CD4-positive, alpha-beta memory T cell (primary cell): ENCODE measurements around the gene TCAF1. TPM values are rescaled to one million over a fixed set of nuclear protein-coding genes. Genes with fewer than 3 reads are reported as not detected.

Experiments
- CTCF ChIA-PET: fragments of 350-600 bp; sonication (Branson Sonifier 250); formaldehyde crosslinking; loops from one replicate; lab custom pipeline; 2021; ENCODE audit warnings: inconsistent platforms; ENCODE audit not compliant: partially characterized antibody; lab: Charles Lee
- POLR2A ChIA-PET: fragments of 350-600 bp; sonication (Branson Sonifier 250); formaldehyde crosslinking; loops from one replicate; lab custom pipeline; 2021; ENCODE audit not compliant: partially characterized antibody; lab: Charles Lee
- DNase-seq, 5 donors: peaks; one replicate each; pipeline versions ENCODE4 v3.0.0 to v3.0.0-alpha.2; 2020 to 2022; ENCODE audit warnings: mixed read lengths in 1 of 5
- H3K27ac ChIP-seq: one replicate; pipeline ENCODE4 v1.7.0; 2013; ENCODE audit warnings: low read depth, low read length
- H3K27me3 ChIP-seq: 2 replicates; pipeline ENCODE4 v1.7.0; 2013; ENCODE audit warnings: mild to moderate bottlenecking, low read length, moderate library complexity; ENCODE audit not compliant: insufficient read depth
- H3K36me3 ChIP-seq: 2 replicates; pipeline ENCODE4 v1.7.0; 2013; ENCODE audit warnings: mild to moderate bottlenecking, low read length, moderate library complexity; ENCODE audit not compliant: insufficient read depth
- H3K4me1 ChIP-seq: 2 replicates; pipeline ENCODE4 v1.7.0; 2013; ENCODE audit warnings: mild to moderate bottlenecking, low read length, moderate library complexity; ENCODE audit not compliant: insufficient read depth
- H3K4me3 ChIP-seq, 2 donors: one replicate each; pipeline ENCODE4 v1.7.0; 2013; ENCODE audit warnings: low read length in 2 of 2, mild to moderate bottlenecking in 1 of 2
- H3K9me3 ChIP-seq, 2 donors: one replicate each; pipeline ENCODE4 v1.7.0; 2013; ENCODE audit warnings: low read length in 2 of 2, control low read depth in 1 of 2; ENCODE audit not compliant: control insufficient read depth in 1 of 2
- H3K27ac Mint-ChIP-seq, 7 donors: one replicate each; pipeline ENCODE4 v1.8.0; 2020 to 2021; ENCODE audit warnings: mixed read lengths in 7 of 7, mild to moderate bottlenecking in 6 of 7, inconsistent platforms in 3 of 7, moderate library complexity in 3 of 7
- H3K27me3 Mint-ChIP-seq, 2 donors: one replicate each; pipeline ENCODE4 v1.8.0; 2020 to 2021; ENCODE audit warnings: mixed read lengths in 2 of 2
- H3K36me3 Mint-ChIP-seq, 2 donors: one replicate each; pipeline ENCODE4 v1.8.0; 2020 to 2021; ENCODE audit warnings: mixed read lengths in 2 of 2, inconsistent platforms in 1 of 2, mild to moderate bottlenecking in 1 of 2
- H3K4me1 Mint-ChIP-seq, 4 donors: one replicate each; pipeline ENCODE4 v1.8.0; 2020 to 2021; ENCODE audit warnings: mixed read lengths in 4 of 4, mild to moderate bottlenecking in 1 of 4
- H3K4me3 Mint-ChIP-seq, 8 donors: one replicate each; pipeline ENCODE4 v1.8.0; 2020 to 2021; ENCODE audit warnings: mixed read lengths in 8 of 8, mild to moderate bottlenecking in 7 of 8, moderate library complexity in 6 of 8, inconsistent platforms in 3 of 8
- H3K9me3 Mint-ChIP-seq, 8 donors: one replicate each; pipeline ENCODE4 v1.8.0; 2020 to 2021; ENCODE audit warnings: mixed read lengths in 8 of 8, mild to moderate bottlenecking in 5 of 8, inconsistent platforms in 3 of 8, moderate library complexity in 1 of 8
- intact Hi-C: fragments of 100-400 bp; cut with micrococcal nuclease; formaldehyde crosslinking; loops from one replicate; pipeline ENCODE4 v1.15.1; 2023
- polyA plus RNA-seq, 2 donors: library from polyadenylated mRNA; unstranded; fragments of 300-500 nt; fragmentation: Illumina TruSeq; gene quantifications; one replicate each; pipeline ENCODE4 v1.2.3, GENCODE V29; 2021
- total RNA-seq, 2 experiments: library from RNA; stranded (reverse); gene quantifications; one replicate each; pipeline ENCODE4 v1.2.3, GENCODE V29; 2021

The TCAF1 gene
- total and polyA plus RNA-seq, 4 experiments from 2014 or later, result 10.2 to 23.1 (median 16.2) TPM

- Histone ChIP-seq H3K9me3 (no peaks in the 10 kb centered on the region), H3K4me1 (no peaks in the 10 kb centered on the region), H3K36me3 (no peaks in the 10 kb centered on the region), H3K27me3 (no peaks in the 10 kb centered on the region), H3K27ac (no peak overlapping the region), H3K4me3 (no peak overlapping the region)
- intact Hi-C loops, result no loop called here
- POLR2A ChIA-PET, result no interaction called here
- Mint-ChIP-seq H3K4me3 (no peak overlapping the region), H3K9me3 (peaks cover 2 to 18% (median 12%) of the 10 kb centered on the region in 8 donors), H3K27me3 (peaks cover 2 to 25% of the 10 kb centered on the region in 2 donors), H3K36me3 (peaks cover 0 to 7% of the 10 kb centered on the region in 2 donors), H3K4me1 (peaks cover 0 to 1% (median 0%) of the 10 kb centered on the region in 4 donors), H3K27ac (no peak overlapping the region)
- CTCF ChIA-PET, result no interaction called here
- DNase-seq, result no peak
These were observed 34.4 kb upstream of the TCAF1 start for GRCh38 chr7:143936087-143937009.

- H3K27ac Mint-ChIP-seq, result no peak within 1 kb of the TSS
- H3K4me3 Mint-ChIP-seq, result no peak within 1 kb of the TSS
- ChIA-PET POLR2A (no interaction called here), CTCF (no interaction called here)
- H3K9me3 Mint-ChIP-seq, result peaks cover 2 to 18% (median 12%) of the 10 kb centered on the region in 8 donors
- no peak for DNase-seq
- H3K27me3 Mint-ChIP-seq, result peaks cover 2 to 23% of the 10 kb centered on the region in 2 donors
- Histone ChIP-seq H3K27ac (no peak within 1 kb of the TSS), H3K4me3 (no peak within 1 kb of the TSS), H3K27me3 (no peaks in the 10 kb centered on the region), H3K9me3 (no peaks in the 10 kb centered on the region), H3K4me1 (no peaks in the 10 kb centered on the region), H3K36me3 (no peaks in the 10 kb centered on the region)
- peaks cover 0 to 7% of the 10 kb centered on the region in 2 donors for H3K36me3 Mint-ChIP-seq
- peaks cover 0 to 1% (median 0%) of the 10 kb centered on the region in 4 donors for H3K4me1 Mint-ChIP-seq
- intact Hi-C loops, result no loop called here
These were observed 32.8 kb upstream of the TCAF1 start, which contains the start of gene OR2F2 for GRCh38 chr7:143934526-143935325. Gene OR2F2, plus strand, starts transcription at chr7:143935233. Its CDS starts 0 bp downstream, at chr7:143935233.

GRCh38 chr7:143931739-143932138 is 29.8 kb upstream of the TCAF1 start:
- H3K4me3 Mint-ChIP-seq, result no peak overlapping the region
- H3K9me3 Mint-ChIP-seq, result peaks cover 2 to 18% (median 12%) of the 10 kb centered on the region in 8 donors
- ChIA-PET CTCF (no interaction called here), POLR2A (no interaction called here)
- no peak for DNase-seq
- Histone ChIP-seq H3K4me1 (no peaks in the 10 kb centered on the region), H3K4me3 (no peak overlapping the region), H3K27ac (no peak overlapping the region), H3K9me3 (no peaks in the 10 kb centered on the region), H3K27me3 (no peaks in the 10 kb centered on the region), H3K36me3 (no peaks in the 10 kb centered on the region)
- peaks cover 0 to 7% of the 10 kb centered on the region in 2 donors for H3K36me3 Mint-ChIP-seq
- intact Hi-C loops, result no loop called here
- peaks cover 0 to 1% (median 0%) of the 10 kb centered on the region in 4 donors for H3K4me1 Mint-ChIP-seq
- peak overlapping the region in 1 of 7 donors; percentile 39 for H3K27ac Mint-ChIP-seq
- peaks cover 2 to 15% of the 10 kb centered on the region in 2 donors for H3K27me3 Mint-ChIP-seq

DNA sequence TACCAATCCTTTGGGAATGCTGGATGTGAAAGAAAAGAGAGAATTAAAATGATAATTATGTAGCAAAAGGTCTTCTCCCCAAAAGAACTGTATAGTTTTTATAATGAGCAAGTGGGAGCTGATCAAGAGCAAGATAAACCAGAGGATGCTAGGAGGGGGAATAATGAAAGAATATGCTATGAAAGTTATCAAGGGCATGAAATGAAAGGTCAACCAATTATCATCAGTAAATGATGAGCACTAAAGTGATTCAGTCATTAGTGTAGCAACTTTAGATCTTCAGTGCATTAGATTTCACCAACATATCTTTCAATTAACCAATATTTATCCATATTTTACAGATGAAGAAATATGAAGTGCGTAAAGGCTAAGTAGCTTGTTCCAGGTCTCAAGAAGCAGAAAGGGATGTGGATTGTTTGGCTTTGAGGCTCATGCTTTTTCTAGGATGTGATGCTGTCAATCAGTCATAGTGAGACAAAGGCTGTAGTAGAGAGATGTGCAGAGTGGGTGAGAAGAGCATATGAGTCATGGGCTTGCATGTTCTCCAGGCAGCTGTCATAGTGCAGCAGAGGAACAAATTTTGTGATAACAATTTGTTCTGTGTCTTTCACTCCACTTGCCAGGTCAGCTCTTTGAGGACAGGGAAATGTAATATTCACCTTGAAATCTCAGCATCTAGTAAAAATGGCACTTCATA is 27.4 kb upstream of the TCAF1 start:
- CTCF ChIA-PET, result no interaction called here
- no peak overlapping the region for H3K27ac ChIP-seq
- POLR2A ChIA-PET, result no interaction called here
- peaks cover 0 to 1% (median 0%) of the 10 kb centered on the region in 4 donors for H3K4me1 Mint-ChIP-seq
- H3K9me3 Mint-ChIP-seq, result peaks cover 0 to 14% (median 11%) of the 10 kb centered on the region in 8 donors
- no peaks in the 10 kb centered on the region for H3K9me3 ChIP-seq
- H3K36me3 ChIP-seq, result no peaks in the 10 kb centered on the region
- H3K4me3 ChIP-seq, result no peak overlapping the region
- intact Hi-C loops, result no loop called here
- H3K36me3 Mint-ChIP-seq, result peaks cover 0 to 7% of the 10 kb centered on the region in 2 donors
- H3K27me3 Mint-ChIP-seq, result peaks cover 2 to 6% of the 10 kb centered on the region in 2 donors
- no peak overlapping the region for H3K4me3 Mint-ChIP-seq
- H3K27me3 ChIP-seq, result no peaks in the 10 kb centered on the region
- no peaks in the 10 kb centered on the region for H3K4me1 ChIP-seq
- DNase-seq, result no peak
- H3K27ac Mint-ChIP-seq, result no peak overlapping the region

- POLR2A ChIA-PET, result no interaction called here
- DNase-seq, result no peak
- intact Hi-C loops, result no loop called here
These were observed 22.9 kb upstream of the TCAF1 start for GRCh38 chr7:143924851-143925250.

DNA sequence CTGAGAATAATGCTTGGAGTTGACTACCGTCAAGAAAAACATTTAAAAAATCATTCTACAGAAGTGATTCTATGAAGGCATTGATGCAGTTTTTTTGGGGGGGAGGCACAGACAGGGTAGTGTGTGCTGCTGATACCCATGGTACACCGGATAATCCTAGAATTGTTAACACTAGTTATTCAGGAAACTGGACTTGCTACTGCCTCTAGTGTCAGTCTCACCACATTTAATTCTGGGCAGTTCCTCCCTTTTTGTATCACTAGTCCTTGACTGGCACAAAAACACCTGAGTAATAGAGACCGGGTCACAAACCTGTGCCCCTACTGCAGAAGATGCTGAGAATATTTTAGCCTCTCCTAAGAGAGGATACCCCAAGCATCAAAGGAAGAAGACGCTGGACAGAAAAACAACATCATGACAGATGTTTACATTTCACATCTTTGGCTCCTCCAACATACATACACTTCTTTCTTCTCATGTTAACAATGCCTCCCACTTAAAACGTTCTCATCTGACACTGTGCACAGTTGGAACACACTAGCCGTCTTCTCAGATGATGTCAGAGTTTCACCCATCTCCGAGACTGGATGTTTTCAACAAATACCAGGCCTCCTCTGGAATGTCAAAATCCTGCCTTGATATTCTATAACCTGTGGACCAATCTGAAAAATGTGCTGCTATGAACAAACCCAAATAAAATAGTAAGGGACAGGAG is 13.1 kb upstream of the TCAF1 start:
- intact Hi-C loops, result no loop called here
- DNase-seq, result no peak
- Histone ChIP-seq H3K4me3 (no peak overlapping the region), H3K9me3 (no peaks in the 10 kb centered on the region), H3K4me1 (no peaks in the 10 kb centered on the region), H3K27ac (no peak overlapping the region), H3K27me3 (no peaks in the 10 kb centered on the region), H3K36me3 (no peaks in the 10 kb centered on the region)
- Mint-ChIP-seq H3K4me3 (no peak overlapping the region), H3K27me3 (peaks cover 8 to 18% of the 10 kb centered on the region in 2 donors), H3K36me3 (no peaks in the 10 kb centered on the region), H3K9me3 (no peaks in the 10 kb centered on the region), H3K4me1 (no peaks in the 10 kb centered on the region), H3K27ac (no peak overlapping the region)
- CTCF ChIA-PET, result no interaction called here
- POLR2A ChIA-PET, result no interaction called here

More at GRCh38 chr7:143924851-143925250, 22.9 kb upstream of the TCAF1 start:
- H3K27me3 ChIP-seq, result peaks cover 6% of the 10 kb centered on the region
- Mint-ChIP-seq H3K36me3 (no peaks in the 10 kb centered on the region), H3K27ac (no peak overlapping the region), H3K4me1 (no peaks in the 10 kb centered on the region), H3K27me3 (peaks cover 10 to 13% of the 10 kb centered on the region in 2 donors), H3K9me3 (no peaks in the 10 kb centered on the region), H3K4me3 (no peak overlapping the region)
- H3K9me3 ChIP-seq, result no peaks in the 10 kb centered on the region
- H3K4me3 ChIP-seq, result no peak overlapping the region
- no peak overlapping the region for H3K27ac ChIP-seq
- CTCF ChIA-PET, result no interaction called here
- H3K4me1 ChIP-seq, result no peaks in the 10 kb centered on the region
- no peaks in the 10 kb centered on the region for H3K36me3 ChIP-seq
